GM12892 (cell line): ENCODE results near the gene ABCC6.

Experiments
- POLR2A ChIP-seq: IDR thresholded peaks from 2 replicates; pipeline ENCODE4 v1.6.1; 2011; ENCODE audit warnings: low read depth, low read length, control low read depth
- POLR2AphosphoS5 ChIP-seq: IDR thresholded peaks from 2 replicates; pipeline ENCODE4 v1.6.1; 2011; ENCODE audit warnings: low read depth, low read length, control low read depth

DNA sequence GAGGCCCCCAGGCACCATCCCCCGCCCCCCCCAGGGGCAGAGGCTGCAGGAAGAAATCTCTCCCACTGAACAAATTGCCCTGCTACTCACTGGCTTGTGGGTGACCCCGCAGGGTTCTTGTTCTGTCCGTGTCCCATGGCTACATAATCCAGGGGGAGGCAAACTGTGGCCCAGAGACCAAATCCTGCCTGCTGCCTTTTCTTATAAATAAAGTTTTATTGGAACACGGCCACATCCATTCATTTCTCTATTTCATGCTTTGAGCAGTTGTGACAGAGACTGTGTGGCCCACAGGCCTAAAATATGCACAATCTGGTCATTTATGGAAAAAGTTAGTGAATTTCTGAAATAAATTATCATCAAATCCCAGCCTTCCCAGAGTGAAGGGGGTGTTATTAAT is 38.2 kb downstream of the ABCC6 start:
- TF ChIP-seq POLR2A (no peak), POLR2AphosphoS5 (no peak)
